Kidney capillary endothelial cell (primary cell): Measurements from ENCODE around the gene AGBL5.
A peak's percentile ranks its signal among the peaks of the same experiment; 100 is the strongest.

Experiments used
- DNase-seq: peaks from one replicate; pipeline ENCODE4 v3.0.0-alpha.2; 2018; ENCODE audit warnings: low spot score

AGBL5 gene

DNA sequence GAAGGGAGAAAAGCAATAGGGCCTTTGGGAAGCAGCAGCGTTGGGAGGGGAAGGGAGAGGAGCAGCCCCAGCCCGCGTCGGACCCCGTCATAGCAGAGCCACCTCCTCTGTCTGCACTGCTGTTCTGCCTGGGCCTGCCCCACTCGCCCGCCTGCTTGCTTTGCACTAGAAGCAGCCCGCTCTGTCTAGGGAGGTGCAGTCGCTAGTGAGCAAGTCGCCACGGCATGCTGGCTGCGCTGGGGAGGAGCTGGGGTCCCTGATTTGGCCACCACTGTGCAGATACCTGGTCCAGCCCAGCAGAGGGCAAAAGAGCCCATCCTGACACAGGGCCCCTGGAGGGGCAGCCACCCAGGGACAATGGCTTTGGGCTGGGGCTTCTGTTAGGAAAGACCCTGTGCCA lies 26.7 kb upstream of the AGBL5 start:
- DNase-seq = no peak

DNA sequence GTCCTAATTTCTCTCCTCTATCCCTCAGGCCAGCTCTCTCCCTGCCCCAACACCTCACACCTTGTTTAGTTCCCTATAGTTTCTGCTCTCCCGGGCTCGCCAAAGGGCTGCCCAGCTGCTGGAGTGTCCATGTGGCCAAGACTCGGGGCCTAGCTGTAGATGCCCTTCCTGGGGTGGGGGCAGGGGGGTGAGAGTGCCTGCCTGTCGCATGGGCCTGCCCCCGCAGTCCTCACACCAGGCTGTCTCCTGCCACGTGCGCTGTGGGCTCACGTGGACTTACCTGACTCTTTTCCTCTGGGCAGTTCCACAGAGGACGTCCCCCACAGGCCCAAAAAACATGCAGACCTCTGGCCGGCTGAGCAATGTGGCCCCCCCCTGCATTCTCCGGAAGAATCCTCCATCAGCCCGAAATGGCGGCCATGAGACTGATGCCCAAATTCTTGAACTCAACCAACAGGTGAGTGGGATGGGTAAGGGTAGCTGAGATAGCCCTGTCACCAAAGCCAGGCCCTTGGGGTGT lies 26.1 kb upstream of the AGBL5 start:
- DNase-seq = no peak

DNA sequence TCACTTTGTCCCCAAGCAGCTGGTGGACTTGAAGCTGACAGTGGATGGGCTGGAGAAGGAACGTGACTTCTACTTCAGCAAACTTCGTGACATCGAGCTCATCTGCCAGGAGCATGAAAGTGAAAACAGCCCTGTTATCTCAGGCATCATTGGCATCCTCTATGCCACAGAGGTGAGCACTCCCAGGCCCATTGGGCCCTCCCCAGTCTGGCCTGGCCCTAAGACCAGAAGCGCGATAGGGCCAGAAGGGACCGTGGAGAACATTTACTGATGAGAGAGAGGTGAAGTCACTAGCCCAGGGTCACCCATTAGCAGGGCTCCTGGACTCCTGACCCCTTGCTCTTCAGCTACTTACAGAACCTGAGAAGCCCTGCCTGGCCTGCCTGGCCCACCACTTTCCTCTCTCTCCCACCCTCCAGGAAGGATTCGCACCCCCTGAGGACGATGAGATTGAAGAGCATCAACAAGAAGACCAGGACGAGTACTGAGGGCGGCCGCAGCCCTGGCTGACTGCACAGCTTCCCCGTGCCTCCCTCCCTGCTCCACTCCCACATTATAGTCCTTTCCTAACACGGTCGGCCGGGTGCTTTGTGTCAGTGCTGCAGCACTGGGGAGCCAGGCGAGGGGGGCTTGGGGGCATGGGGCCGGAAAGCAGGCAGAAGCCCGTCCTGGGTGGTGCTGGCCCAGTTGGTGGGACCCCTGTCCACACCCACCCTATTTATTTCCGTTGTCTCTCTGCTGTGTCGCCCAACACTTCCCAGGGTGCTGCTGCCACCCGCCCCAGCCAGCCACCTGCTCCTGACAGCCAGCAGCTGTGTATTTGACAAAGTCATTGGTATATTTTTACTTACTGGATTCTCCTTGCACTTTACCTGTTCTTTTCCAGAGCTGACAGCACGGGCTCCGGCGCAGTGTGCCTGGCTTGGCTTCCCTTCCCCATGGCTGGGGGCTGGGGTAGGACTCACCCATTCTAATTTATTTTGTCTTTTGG lies 25.3 kb upstream of the AGBL5 start:
- no peak for DNase-seq

DNA sequence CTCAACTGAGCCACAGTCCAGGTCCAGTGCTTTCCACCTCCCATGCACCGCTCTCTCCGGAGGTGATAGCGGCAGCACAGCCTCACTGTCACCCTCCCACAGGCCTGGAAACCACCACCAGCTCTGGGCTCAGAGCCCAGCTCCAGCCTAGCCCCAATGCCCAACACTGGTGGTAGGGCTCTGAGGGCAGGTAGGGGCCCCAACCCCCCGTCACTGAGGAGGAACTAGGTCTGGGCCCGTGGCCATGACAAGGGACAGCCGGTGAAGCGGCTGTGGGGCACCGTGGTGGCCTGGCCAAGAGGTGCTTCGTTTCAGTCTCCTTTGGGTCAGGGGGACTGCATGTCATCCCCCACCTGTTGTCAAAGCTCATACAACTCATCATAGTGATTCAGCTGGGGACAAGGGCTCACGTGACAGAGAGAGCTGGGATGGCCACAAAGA lies 24.2 kb upstream of the AGBL5 start:
- DNase-seq = no peak

DNA sequence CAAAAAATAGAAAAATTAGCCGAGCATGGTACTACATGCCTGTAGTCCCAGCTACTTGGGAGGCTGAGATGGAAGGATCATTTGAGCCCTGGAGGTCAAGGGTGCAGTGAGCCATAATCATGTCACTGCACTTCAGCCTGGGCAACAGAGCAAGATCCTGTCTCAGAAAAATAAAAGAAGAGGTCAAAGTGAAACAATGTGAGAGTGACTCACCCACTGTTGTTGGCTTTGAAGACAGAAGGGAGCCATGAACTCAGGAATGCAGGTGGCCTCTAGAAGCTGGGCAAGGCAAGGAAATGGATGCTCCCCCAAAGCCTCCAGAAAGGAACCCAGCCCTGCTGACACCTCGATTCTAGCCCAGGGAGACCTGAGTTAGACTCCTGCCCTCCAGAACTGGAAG lies 22.4 kb upstream of the AGBL5 start:
- no peak for DNase-seq

DNA sequence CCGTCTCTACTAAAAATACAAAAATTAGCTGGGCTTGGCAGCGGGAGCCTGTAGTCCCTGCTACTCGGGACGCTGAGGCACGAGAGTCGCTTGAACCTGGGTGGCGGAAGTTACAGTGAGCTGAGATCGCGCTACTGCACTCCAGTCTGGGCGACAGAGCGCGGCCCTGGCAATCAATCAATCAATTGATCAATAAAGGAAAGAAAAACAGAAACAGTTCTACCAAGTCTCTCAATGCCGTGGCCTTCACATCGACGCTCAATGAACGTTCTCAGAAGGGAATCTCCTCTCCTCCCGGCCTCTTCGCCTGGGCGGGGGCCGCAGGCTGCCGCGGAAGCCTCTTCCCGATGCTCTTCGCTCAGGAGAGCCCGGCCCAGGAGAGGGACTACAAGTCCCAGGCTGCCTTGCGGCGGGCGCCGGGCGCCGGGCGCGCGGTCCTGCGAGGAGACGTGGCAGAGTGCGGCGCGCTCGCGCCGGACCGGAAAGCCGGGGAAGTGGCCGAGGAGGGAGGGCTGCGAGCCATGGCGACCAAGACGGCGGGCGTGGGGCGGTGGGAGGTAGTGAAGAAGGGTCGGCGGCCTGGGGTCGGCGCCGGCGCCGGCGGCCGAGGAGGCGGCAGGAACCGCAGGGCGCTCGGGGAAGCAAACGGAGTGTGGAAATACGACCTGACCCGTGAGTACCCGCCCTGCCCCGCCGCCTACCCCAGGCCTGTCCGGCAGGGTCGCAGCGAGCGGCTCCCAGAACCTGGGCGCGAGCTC lies 18.8 kb upstream of the AGBL5 start, which contains the start of gene TMEM214:
Gene TMEM214 (plus strand): TSS at position 471 of the 758 bp plus-strand sequence. CDS start 51 bp downstream, at position 522.
- DNase-seq = peak; percentile 87

DNA sequence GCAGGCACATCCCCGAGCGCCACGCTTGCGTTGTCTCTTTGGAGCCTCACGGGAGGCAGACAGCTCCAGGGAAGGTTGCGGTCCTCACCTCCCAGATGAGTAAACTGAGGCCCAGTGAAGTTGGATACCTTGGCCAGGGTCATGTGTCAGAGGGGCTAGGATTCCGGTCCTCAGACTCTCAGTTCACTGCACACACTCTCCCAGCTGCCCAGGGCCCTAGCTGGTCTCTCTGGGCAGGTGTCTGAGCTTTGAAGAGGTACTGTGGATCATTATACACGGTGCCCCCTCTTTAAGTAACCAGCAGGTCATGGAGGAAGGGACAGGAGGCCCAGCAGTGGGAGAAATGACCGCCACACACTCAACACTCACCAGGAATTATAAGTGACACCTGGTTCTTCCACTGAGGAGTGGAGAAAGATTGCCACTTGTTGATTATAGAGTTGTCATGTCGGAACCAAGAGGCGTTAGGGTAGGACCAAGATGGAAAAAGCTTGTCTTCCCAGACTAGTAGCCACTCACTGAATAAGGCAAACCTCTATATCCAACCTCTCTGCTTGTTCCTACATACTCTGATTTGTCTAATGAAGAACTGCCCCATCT lies 18.1 kb upstream of the AGBL5 start:
- no peak for DNase-seq

DNA sequence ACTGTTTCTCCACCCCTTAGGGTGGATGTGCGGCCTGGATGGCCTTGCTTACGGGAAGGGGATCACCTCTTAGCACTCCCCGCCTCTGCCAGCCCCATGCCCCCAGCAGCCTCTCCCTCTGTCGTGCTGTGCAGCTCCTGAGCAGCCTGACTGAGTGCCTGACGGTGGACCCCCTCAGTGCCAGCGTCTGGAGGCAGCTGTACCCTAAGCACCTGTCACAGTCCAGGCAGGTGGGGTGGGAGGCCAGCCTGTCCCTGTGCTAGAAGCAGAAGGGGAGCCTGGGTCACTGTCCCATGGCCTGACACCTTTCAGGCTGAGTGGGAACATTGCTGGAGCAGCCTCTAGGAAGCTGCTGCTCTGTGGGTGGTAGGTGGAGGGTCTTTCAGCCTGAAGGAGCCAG lies 13.5 kb upstream of the AGBL5 start:
- DNase-seq = no peak

DNA sequence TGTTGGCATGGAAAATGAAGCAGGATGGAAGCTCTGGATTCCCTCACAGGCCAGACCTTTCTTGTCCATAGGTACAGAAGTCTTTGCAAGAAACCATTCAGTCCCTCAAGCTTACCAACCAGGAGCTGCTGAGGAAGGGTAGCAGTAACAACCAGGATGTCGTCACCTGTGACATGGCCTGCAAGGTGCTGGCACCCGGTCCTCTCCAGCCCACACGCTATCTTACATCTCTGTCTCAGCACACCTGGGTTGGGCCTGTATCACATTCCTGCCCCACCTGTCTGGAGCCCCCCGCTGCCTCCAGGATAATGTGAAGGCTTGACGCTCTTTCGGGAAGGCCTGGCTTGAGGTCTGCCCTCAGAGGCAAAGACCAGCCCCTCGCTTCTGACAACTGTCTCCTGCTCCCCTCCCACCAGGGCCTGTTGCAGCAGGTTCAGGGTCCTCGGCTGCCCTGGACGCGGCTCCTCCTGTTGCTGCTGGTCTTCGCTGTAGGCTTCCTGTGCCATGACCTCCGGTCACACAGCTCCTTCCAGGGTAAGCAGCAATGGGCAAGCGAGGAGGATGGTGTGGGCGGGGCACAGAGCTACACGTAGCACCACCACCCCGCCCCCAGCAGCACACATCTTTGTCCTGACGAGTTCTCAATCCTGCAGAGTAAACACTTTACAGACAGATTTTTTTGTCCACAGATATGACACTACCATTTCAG lies 12.7 kb upstream of the AGBL5 start:
- no peak for DNase-seq

DNA sequence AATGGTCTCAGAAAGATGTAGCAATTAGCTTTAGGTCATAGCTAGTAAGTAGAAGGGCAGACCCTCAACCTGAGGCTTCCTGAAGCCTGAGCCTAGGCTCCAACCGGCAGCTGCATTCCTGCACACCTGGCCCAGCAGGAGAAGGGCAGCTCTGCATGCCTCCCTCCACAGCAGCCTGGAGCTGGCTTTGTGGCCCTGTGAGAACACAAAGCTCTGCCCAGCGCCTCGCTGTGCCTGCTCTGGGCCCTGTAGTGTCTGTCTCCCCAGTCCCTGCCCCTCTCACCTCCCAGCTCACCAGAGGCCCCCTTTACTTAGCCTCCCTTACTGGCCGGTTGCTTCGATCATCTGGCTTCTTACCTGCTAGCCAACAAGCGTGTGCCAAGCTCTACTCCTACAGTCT lies 12.0 kb upstream of the AGBL5 start:
- DNase-seq = no peak

DNA sequence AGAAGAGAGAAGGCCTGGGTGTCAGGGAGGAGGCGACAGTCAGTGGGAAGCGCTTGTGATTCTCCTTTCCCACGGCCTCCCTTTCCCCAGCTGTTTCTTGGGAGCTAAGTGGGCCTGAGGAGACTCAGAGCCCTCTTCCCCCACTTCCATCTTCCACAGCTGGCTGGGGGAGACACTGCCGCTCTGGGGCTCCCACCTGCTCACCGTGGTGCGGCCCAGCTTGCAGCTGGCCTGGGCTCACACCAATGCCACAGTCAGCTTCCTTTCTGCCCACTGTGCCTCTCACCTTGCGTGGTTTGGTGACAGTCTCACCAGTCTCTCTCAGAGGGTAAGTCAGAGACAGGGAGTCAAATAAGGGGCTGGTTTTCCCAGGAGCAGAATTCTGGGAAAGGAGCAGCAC lies 11.6 kb upstream of the AGBL5 start:
- no peak for DNase-seq

DNA sequence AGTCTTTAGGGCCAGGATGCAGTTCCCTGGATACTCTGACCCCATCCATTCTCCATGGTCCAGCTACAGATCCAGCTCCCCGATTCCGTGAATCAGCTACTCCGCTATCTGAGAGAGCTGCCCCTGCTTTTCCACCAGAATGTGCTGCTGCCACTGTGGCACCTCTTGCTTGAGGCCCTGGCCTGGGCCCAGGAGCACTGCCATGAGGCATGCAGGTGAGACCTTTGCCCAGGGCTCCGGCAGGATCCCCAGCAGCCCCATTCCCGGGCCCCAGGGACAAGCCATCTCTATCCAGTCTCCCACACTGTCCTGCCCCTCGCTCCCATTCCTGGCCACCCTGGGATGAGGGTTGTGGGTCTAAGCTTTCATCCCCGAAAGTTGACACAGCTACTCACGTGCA lies 11.2 kb upstream of the AGBL5 start:
- no peak for DNase-seq

DNA sequence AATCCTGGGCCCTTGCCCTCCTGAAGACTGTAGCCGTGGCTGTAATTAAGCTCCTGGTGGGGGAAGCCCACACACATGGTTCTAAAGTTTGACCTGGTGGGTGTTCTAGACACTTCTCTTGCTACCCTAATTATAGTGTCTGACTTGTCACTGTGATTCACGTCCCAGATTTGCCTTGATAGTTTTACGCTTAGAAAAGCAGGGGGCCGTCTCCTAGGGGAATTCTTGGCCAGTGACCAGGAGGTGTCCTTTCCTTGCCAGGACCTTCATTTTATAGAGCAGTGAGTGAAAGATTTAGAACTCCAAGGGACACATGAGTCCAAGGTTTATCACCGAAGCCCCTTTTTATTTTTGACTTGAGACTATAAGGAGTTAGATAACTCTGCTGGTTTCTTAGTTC lies 9.7 kb upstream of the AGBL5 start:
- DNase-seq = no peak

DNA sequence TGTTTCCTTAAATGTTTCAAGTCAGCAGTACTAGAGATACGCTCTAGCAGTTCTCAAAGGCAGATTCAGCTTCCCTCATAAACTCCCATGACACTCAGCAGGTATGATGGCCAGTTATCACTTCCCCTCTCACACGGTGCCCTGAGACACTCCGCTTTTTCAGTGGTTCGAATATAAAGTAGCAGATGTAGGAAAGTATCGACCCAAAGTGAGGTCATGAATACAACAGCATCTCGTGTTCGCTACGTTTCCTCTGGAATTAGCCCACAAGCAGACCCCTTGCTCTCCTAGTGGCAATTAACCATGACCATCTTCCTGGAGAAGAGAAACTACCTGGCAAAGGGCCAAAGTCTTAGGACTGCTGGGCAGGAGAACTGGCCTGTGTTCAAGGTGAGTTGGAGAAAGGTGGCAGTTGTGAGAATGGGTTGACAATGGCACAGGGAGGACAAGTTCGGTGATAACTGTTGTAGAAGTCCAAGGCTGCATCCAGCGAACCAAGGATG lies 9.3 kb upstream of the AGBL5 start:
- no peak for DNase-seq

DNA sequence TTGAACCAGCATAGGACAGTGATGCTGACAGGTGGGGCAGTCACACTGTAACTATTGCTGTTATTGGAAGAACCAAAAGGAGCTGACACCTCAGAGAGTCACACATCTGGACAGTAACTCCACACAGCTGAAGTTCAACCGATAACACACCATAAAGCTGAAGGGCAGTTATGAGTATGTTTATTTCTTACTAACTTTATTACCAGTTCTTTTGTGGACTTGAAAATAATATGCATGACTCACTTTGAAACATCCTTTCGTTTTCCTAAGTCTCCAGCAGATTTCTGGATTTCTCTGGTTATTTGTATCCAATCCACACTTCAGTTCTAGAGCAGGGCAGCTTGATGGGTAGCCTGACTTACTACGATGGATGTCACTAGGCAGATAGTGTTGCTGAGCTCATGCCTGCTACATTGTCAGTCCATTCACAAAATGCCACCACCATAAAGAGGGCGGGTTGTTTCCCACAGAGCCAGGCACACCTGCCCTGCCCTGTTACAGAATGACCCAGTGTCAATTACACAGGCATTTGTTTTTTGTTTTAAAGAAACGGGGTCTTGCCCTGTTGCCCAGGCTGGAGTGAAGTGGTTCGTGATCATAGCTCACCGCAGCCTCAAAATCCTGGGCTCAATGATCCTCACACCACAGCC lies 8.4 kb upstream of the AGBL5 start:
- DNase-seq = no peak

DNA sequence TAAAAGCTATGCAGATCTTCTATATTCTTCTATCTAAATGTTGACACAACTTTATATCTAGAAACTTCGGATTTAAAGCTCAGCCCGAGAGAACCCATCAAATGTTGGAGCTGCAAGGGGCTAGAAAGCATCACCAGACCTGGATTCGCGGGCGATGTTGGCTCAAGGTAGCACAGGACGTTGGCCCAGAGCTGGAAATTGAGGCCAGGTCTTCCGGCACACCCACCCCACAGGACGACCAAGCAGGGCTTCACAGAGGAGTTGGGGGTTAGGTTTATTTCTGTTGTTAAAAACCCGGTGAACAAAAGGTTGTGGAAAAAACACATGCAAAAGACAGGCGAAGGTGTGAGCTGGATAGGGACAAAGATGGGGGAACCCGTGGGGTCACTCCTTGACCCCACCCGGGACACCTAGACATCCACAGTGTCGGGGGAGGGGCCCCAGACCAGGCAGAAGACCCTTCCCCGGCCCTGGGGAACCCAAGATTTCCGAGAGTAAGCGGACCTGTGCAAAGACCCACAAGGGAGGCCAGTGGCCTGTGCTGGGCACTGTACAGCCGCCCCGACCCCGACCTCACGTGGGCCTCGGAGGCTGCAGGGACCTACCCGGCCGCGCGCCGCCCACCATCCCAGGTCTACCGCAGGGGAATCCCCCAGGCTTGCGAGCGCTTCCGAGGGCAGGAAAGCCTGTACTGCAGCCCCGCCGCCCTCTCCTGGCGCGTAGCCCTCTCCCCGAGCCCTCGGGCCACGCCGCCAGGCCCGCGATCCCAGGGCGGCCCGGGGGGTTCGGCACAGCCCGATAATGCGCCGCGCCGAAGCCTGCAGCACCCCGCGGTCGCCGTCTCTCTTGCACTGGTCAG lies 1.8 kb upstream of the AGBL5 start:
- DNase-seq = no peak

DNA sequence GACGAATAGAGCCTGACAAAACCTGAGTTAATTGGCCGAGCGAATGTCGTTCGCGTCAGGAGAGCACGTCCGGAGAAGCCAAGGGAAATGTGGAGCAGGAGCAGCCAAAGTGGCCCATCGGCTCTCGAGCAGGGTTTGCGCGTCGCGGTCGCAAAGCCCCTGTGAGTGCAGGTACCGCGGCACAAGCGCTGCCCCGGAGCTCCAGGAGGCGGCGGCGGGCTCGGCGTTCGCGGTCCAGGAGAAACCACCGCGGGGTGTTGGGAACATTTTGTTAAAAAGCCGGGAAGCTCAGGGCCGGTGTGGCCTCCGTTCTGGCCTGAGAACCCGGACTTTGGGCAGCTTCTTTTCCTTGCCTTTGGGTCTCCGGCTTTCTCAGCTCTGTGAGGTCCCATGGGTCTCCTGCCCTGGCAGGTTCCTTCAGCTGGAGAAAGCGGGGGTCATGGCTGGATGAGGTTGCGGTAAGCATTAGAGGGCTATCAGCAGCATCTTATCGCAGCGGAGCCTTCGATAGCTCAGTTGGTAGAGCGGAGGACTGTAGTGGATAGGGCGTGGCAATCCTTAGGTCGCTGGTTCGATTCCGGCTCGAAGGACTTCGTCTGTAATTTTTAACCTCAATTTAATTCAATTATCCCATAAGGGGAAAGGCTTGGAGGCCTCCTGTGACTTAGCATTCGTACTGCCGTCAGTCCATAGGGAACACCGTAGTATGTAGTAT lies 1.0 kb upstream of the AGBL5 start:
- peak; percentile 66 for DNase-seq

DNA sequence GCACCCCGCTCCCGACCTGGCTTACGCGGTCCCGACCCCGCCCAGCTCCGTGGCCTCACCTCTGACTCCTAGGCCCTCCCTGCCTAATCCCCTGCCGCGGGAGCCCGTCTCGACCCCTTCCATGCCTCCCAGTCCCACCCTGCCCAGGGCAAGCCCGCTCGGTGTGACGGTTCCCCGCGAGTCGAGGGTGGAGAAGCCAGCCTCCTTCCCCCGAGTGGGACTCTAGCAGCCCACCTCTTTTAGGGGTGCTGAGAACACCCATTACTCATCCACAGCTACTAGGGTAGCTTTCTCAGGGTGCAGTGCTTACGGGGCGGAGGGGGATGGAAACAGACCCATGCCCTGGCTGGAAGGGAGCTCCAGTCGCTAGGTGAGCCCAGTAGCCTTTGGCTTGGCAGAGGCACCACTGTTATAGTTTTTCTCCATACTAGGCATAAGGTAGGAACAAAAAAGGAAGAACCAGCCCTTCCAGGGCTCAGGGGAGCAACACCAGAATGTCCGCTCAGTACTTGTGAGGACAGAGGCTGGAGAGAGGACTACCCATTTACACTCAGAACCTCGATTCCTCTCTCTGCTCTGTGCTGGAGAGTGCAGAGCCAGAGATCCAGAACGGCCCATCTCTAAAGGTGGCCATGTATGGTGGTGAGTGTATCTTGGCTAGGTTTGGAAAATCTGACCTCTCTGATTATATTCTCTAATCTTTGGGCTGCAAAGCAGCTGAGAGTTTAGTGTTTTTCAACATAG lies 606 bp downstream of the AGBL5 start:
- no peak for DNase-seq

DNA sequence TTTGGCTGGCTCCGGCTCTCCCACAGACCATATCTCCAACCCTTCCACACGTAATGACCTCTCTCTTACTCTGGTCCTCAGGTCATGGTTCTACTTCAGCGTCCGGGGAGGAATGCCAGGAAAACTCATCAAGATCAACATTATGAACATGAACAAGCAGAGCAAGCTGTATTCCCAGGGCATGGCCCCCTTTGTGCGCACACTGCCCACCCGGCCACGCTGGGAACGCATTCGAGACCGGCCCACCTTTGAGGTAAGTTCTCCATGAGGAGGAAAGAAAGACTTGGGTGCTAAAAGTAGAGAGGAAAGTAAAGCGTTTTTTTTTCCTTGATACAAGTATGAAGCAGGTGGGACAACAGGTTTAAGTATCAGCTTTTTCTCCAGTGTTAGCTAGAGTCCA lies 1.9 kb downstream of the AGBL5 start:
- no peak for DNase-seq
